Neural cell (in vitro differentiated cells): Measurements from ENCODE around the gene DIS3L2.

Experiments used
- CTCF ChIP-seq: fragments of 450-650 bp; IDR thresholded peaks from 2 replicates; pipeline ENCODE4 v1.5.1; 2014; ENCODE audit warnings: antibody characterized with exemption, mild to moderate bottlenecking, moderate library complexity; ENCODE audit not compliant: poor library complexity, severe bottlenecking
- REST ChIP-seq: IDR thresholded peaks from 2 replicates; pipeline ENCODE4 v1.6.1; 2012; ENCODE audit warnings: borderline replicate concordance

- peak; percentile 38 for TF ChIP-seq CTCF
- no peak for TF ChIP-seq REST
Measured at GRCh38 chr2:232292395-232293154, 331.1 kb downstream of the DIS3L2 start.
